AG09319 (cell line): ENCODE results near the gene LAMTOR1.

ENCODE experiments used
- DNase-seq: peaks from one replicate; pipeline ENCODE4 v3.0.0-alpha.2; 2010; ENCODE audit warnings: low read depth; ENCODE audit errors: extremely low read depth
- CTCF ChIP-seq: IDR thresholded peaks from 2 replicates; pipeline ENCODE4 v1.5.1; 2011; ENCODE audit warnings: low read depth, mild to moderate bottlenecking, inconsistent platforms, low read length, moderate library complexity

Gene LAMTOR1

GRCh38 chr11:72127923-72128322 is 24.8 kb upstream of the LAMTOR1 start:
- no peak for TF ChIP-seq CTCF
- no peak for DNase-seq

- DNase-seq, result no peak
These were observed 22.9 kb upstream of the LAMTOR1 start for GRCh38 chr11:72125956-72126355.

GRCh38 chr11:72124046-72124445 is 20.9 kb upstream of the LAMTOR1 start:
- no peak for DNase-seq
- no peak for TF ChIP-seq CTCF

More at GRCh38 chr11:72125956-72126355, 22.9 kb upstream of the LAMTOR1 start:
- no peak for TF ChIP-seq CTCF

DNA sequence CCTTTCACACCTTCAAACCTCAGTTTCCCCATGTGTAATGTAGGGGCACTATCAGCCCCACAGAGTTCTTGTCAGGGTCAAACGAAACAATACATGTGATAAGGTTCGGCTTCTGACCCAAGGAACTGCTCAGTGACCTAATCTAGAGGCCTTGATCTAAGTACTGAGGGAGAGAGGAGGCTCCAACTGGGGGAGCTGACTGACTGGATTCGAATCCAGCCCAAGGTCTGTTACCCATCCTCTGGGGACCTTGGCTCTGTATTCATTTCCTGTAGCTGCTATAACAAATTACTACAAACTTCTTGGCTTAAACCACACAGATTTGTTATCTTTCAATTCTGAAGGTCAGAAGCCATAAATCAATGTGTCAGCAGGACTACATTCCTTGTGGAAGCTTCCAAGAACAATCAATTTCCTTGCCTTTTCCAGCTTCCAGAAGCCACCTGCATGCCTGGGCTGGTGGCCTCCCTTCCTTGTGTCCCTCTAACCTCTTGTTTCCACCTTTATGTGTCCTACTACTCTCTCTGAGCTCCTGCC is 20.1 kb upstream of the LAMTOR1 start:
- DNase-seq, result no peak
- TF ChIP-seq CTCF, result no peak

GRCh38 chr11:72122607-72123006 is 19.5 kb upstream of the LAMTOR1 start:
- no peak for TF ChIP-seq CTCF
- no peak for DNase-seq

- TF ChIP-seq CTCF, result no peak
- no peak for DNase-seq
These were observed 17.8 kb upstream of the LAMTOR1 start for GRCh38 chr11:72120930-72121329.

DNA sequence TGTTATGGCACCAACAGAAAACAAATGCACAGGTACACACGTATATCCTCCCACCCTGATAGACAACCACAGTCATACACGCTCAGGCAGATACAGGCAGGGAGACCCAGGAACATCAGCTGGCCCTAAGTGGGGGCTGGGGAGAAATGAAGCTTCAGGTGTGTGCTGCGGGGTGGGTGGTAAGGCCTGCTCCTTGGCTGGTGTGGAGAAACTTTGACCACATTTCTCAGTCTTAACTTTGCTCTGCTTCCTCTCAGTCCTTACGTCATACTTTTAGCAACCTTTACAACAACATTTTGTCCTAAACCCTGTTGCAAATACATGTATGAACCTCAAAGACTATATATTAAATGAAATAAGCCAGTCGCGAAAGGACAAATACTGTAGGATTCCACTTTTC is 16.1 kb upstream of the LAMTOR1 start:
- no peak for DNase-seq

More for the DNA sequence above, 16.1 kb upstream of the LAMTOR1 start:
- TF ChIP-seq CTCF, result no peak
